DOHH2 (cell line): ENCODE measurements around the gene SLC12A4.

ENCODE experiments used
- EZH2phosphoT487 ChIP-seq: fragments of 200-600 bp; sonication (generic); IDR thresholded peaks from 2 replicates; pipeline ENCODE4 v1.6.1; 2017; ENCODE audit warnings: borderline replicate concordance, mild to moderate bottlenecking, antibody characterized with exemption, low read length, moderate library complexity, mixed read lengths
- TF ChIP-seq, protein P1 (sequence below): fragments of 200-600 bp; sonication (generic); IDR thresholded peaks from one replicate; pipeline ENCODE4 v1.5.1; 2014; ENCODE audit warnings: antibody characterized with exemption, mild to moderate bottlenecking, low read depth, low read length; ENCODE audit not compliant: poor library complexity, severe bottlenecking

- TF ChIP-seq, protein P1, sequence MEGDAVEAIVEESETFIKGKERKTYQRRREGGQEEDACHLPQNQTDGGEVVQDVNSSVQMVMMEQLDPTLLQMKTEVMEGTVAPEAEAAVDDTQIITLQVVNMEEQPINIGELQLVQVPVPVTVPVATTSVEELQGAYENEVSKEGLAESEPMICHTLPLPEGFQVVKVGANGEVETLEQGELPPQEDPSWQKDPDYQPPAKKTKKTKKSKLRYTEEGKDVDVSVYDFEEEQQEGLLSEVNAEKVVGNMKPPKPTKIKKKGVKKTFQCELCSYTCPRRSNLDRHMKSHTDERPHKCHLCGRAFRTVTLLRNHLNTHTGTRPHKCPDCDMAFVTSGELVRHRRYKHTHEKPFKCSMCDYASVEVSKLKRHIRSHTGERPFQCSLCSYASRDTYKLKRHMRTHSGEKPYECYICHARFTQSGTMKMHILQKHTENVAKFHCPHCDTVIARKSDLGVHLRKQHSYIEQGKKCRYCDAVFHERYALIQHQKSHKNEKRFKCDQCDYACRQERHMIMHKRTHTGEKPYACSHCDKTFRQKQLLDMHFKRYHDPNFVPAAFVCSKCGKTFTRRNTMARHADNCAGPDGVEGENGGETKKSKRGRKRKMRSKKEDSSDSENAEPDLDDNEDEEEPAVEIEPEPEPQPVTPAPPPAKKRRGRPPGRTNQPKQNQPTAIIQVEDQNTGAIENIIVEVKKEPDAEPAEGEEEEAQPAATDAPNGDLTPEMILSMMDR = no peak
- no peak for TF ChIP-seq EZH2phosphoT487
These were observed 28.7 kb downstream of the SLC12A4 start for GRCh38 chr16:67939507-67940445.
